Measurements from ENCODE around the gene BHLHE40. TPM values are rescaled to one million over a fixed set of nuclear protein-coding genes. Genes with fewer than 3 reads are reported as not detected.

Gene BHLHE40
- total and polyA plus RNA-seq, 2 donors (not counting 3 experiments of a cell fraction or from before 2014, with no cell fraction given) = 40.3 to 57.9 TPM

DNA sequence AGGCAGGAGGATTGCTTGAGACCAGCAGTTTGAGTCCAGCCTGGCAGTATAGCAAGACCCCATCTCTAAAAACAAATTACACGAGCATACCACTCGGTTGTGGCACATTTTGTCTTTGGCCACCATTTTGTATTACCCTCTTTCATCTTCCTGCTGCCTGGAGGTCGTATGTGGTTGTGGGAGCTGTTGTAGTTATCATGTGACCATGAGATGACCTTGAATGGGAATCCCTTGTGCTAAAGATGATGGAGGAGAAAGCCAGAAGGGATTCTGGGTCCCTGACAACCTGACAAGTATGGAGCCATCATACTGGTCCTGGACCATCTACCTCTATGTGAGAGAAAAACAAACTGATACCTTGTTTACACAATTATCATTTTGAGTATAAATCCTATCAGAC lies 45.2 kb upstream of the BHLHE40 start:
- FAIRE-seq = no peak
- Histone ChIP-seq H3K27ac (ENCODE audit: insufficient read depth, low read depth, low read length) (no peak overlapping the region), H3K9me1 (replicated peaks; ENCODE audit: control insufficient read depth, extremely low read depth, insufficient read depth, low read length) (no peaks in the 10 kb centered on the region), H3K9ac (replicated peaks; ENCODE audit: extremely low read depth, insufficient read depth, low read length) (no peak overlapping the region), H3K79me2 (ENCODE audit: control insufficient read depth, insufficient read depth, low read length) (no peaks in the 10 kb centered on the region), H3K36me3 (ENCODE audit: control insufficient read depth in 2 of 2, extremely low read depth in 1 of 2, insufficient read depth in 2 of 2, low read length in 2 of 2) (no peaks in the 10 kb centered on the region), H3K4me1 (ENCODE audit: control insufficient read depth, extremely low read depth, insufficient read depth, low read length) (peaks cover 2% of the 10 kb centered on the region), H3K9me3 (replicated peaks; ENCODE audit: control insufficient read depth, insufficient read depth, low read length) (no peaks in the 10 kb centered on the region), H4K20me1 (replicated peaks; ENCODE audit: control insufficient read depth, extremely low read depth, insufficient read depth, low read length) (no peaks in the 10 kb centered on the region), H3K4me3 (replicated peaks in 1 of 3; ENCODE audit: insufficient read depth in 1 of 3, low read depth in 1 of 3, low read length in 3 of 3) (no peak overlapping the region), H3K27me3 (ENCODE audit: control insufficient read depth in 2 of 2, insufficient read depth in 2 of 2, low read length in 2 of 2) (no peaks in the 10 kb centered on the region), H2AFZ (ENCODE audit: low read depth, low read length) (no peak overlapping the region), H3K4me2 (ENCODE audit: insufficient read depth, low read length) (no peak overlapping the region)
- ChIA-PET POLR2A (no interaction called here), CTCF (no interaction called here)
- TF ChIP-seq FOS (IDR thresholded peaks at IDR 0.05; ENCODE audit: borderline replicate concordance, insufficient read depth, low read length) = no peak
- no peak for TF ChIP-seq MYC (IDR thresholded peaks at IDR 0.05; ENCODE audit: low read depth, low read length)
- no peak for TF ChIP-seq MAX (IDR thresholded peaks at IDR 0.05; ENCODE audit: insufficient read depth, insufficient read length)
- TF ChIP-seq GATA2 (IDR thresholded peaks at IDR 0.05; ENCODE audit: insufficient read depth, insufficient read length, low read depth, low read length) = no peak
- TF ChIP-seq EZH2 (IDR thresholded peaks at IDR 0.05; ENCODE audit: borderline replicate concordance, low read depth, low read length, severe bottlenecking) = no peak
- TF ChIP-seq, protein P1, sequence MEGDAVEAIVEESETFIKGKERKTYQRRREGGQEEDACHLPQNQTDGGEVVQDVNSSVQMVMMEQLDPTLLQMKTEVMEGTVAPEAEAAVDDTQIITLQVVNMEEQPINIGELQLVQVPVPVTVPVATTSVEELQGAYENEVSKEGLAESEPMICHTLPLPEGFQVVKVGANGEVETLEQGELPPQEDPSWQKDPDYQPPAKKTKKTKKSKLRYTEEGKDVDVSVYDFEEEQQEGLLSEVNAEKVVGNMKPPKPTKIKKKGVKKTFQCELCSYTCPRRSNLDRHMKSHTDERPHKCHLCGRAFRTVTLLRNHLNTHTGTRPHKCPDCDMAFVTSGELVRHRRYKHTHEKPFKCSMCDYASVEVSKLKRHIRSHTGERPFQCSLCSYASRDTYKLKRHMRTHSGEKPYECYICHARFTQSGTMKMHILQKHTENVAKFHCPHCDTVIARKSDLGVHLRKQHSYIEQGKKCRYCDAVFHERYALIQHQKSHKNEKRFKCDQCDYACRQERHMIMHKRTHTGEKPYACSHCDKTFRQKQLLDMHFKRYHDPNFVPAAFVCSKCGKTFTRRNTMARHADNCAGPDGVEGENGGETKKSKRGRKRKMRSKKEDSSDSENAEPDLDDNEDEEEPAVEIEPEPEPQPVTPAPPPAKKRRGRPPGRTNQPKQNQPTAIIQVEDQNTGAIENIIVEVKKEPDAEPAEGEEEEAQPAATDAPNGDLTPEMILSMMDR (IDR thresholded peaks at IDR 0.05; ENCODE audit: extremely low read depth in 1 of 2, insufficient read depth in 1 of 2, low read depth in 1 of 2, low read length in 2 of 2) = no peak
- no peak for TF ChIP-seq POLR2A (IDR thresholded peaks at IDR 0.05; ENCODE audit: low read depth, low read length)
- no peak for TF ChIP-seq POLR2AphosphoS5 (IDR thresholded peaks at IDR 0.05; ENCODE audit: insufficient read depth, low read depth, low read length)
- no peak for TF ChIP-seq JUN (IDR thresholded peaks at IDR 0.05; ENCODE audit: borderline replicate concordance, insufficient read depth, insufficient read length, low read depth)
- no peak for DNase-seq (ENCODE audit: low read depth, low spot score)
- no TSS peak for BruUV-seq (replicated peaks)
- dilution Hi-C loops (cut with MboI; ENCODE audit: extremely low pct_ligation_motif_present, low sequenced_read_pairs) (no loop called here), intact Hi-C loops (cut with micrococcal nuclease) (no loop called here)
